Left renal cortex interstitium (tissue), 4 donors: Measurements from ENCODE around the gene SZRD1. TPM values are rescaled to one million over a fixed set of nuclear protein-coding genes. Genes with fewer than 3 reads are reported as not detected.

Experiments used
- DNase-seq, 4 donors: peaks; one replicate each; pipeline ENCODE4 v3.0.0-alpha.2; 2013; ENCODE audit warnings: low read depth in 4 of 4, low spot score in 2 of 4, missing footprints in 1 of 4
- polyA plus RNA-seq, 4 donors: library from polyadenylated mRNA; unstranded; fragments of 120-200 nt; gene quantifications; one replicate each; pipeline ENCODE4 v1.2.1, GENCODE V29; 2013; ENCODE audit not compliant: insufficient read length in 4 of 4

The SZRD1 gene
- polyA plus RNA-seq, 4 donors = 93.7 to 133 (median 110) TPM

GRCh38 chr1:16393570-16394521, 26.8 kb downstream of the SZRD1 start:
- no peak for DNase-seq

GRCh38 chr1:16394977-16395376, 27.9 kb downstream of the SZRD1 start:
- DNase-seq = no peak

- no peak for DNase-seq
Observed at GRCh38 chr1:16396591-16396990, 29.5 kb downstream of the SZRD1 start.

GRCh38 chr1:16397120-16397519, 30.1 kb downstream of the SZRD1 start:
- no peak for DNase-seq

GRCh38 chr1:16398371-16398953, 31.4 kb downstream of the SZRD1 start:
- no peak for DNase-seq

GRCh38 chr1:16402742-16403141, 35.7 kb downstream of the SZRD1 start:
- DNase-seq = no peak

- DNase-seq = no peak
Observed at GRCh38 chr1:16405441-16405840, 38.4 kb downstream of the SZRD1 start.

- no peak for DNase-seq
Observed at GRCh38 chr1:16406868-16407267, 39.8 kb downstream of the SZRD1 start.

- no peak for DNase-seq
Observed at GRCh38 chr1:16409536-16410152, 42.6 kb downstream of the SZRD1 start.

GRCh38 chr1:16410803-16411202, 43.8 kb downstream of the SZRD1 start:
- DNase-seq = no peak

GRCh38 chr1:16413191-16413590, 46.1 kb downstream of the SZRD1 start:
- DNase-seq = no peak

- no peak for DNase-seq
Observed at GRCh38 chr1:16418823-16419425, 51.9 kb downstream of the SZRD1 start.

GRCh38 chr1:16420424-16421118, 53.5 kb downstream of the SZRD1 start:
- no peak for DNase-seq

GRCh38 chr1:16421201-16421600, 54.2 kb downstream of the SZRD1 start:
- no peak for DNase-seq

- DNase-seq = no peak
Observed at GRCh38 chr1:16422041-16422440, 55.0 kb downstream of the SZRD1 start.

GRCh38 chr1:16425125-16426025, 58.3 kb downstream of the SZRD1 start:
- no peak for DNase-seq

GRCh38 chr1:16430606-16431005, 63.6 kb downstream of the SZRD1 start:
- DNase-seq = no peak

GRCh38 chr1:16433030-16433429, 66.0 kb downstream of the SZRD1 start:
- no peak for DNase-seq

GRCh38 chr1:16434007-16434406, 67.0 kb downstream of the SZRD1 start:
- no peak for DNase-seq

GRCh38 chr1:16434501-16434900, 67.5 kb downstream of the SZRD1 start:
- DNase-seq = no peak
